Lung (tissue), 12 donors: ENCODE data around the gene AMOT. TPM values are rescaled to one million over a fixed set of nuclear protein-coding genes. Genes with fewer than 3 reads are reported as not detected.

Experiments
- ATAC-seq: fragments of 200-7000 bp; cut with Tn5 transposase; one replicate; pipeline ENCODE4 v1.9.1; 2020; ENCODE audit warnings: moderate number of reproducible peaks; ENCODE audit not compliant: insufficient read depth, low FRiP score
- DNase-seq, 3 donors: peaks; one replicate each; pipeline ENCODE4 v3.0.0-alpha.2; 2013 to 2017
- H3K27ac ChIP-seq, 2 donors: one replicate each; pipeline ENCODE4 v1.5.1; 2013; ENCODE audit warnings: mild to moderate bottlenecking in 2 of 2, moderate library complexity in 2 of 2, control low read depth in 1 of 2, inconsistent platforms in 1 of 2, low read depth in 1 of 2, low read length in 1 of 2
- H3K27me3 ChIP-seq, 3 donors: one replicate each; pipeline ENCODE4 v1.5.1; 2013; ENCODE audit warnings: low read length in 2 of 3; ENCODE audit not compliant: control insufficient read depth in 3 of 3, insufficient read depth in 3 of 3
- H3K36me3 ChIP-seq, 4 donors: one replicate each; pipeline ENCODE4 v1.5.1; 2013; ENCODE audit warnings: low read length in 4 of 4, mild to moderate bottlenecking in 1 of 4, moderate library complexity in 1 of 4; ENCODE audit not compliant: control insufficient read depth in 4 of 4, insufficient read depth in 4 of 4
- H3K4me1 ChIP-seq, 5 donors: one replicate each; pipeline ENCODE4 v1.5.1; 2013; ENCODE audit warnings: low read length in 5 of 5, mild to moderate bottlenecking in 2 of 5, moderate library complexity in 1 of 5; ENCODE audit not compliant: control insufficient read depth in 5 of 5, insufficient read depth in 5 of 5
- H3K4me3 ChIP-seq: one replicate; pipeline ENCODE4 v1.5.1; 2013; ENCODE audit warnings: mild to moderate bottlenecking, control low read depth, moderate library complexity
- H3K9ac ChIP-seq, 2 donors: one replicate each; pipeline ENCODE4 v1.5.1; 2013; ENCODE audit warnings: low read length in 2 of 2, control low read depth in 1 of 2; ENCODE audit not compliant: insufficient read depth in 1 of 2
- H3K9me3 ChIP-seq, 4 donors: one replicate each; pipeline ENCODE4 v1.5.1; 2013; ENCODE audit warnings: low read length in 3 of 4, mild to moderate bottlenecking in 1 of 4, moderate library complexity in 1 of 4; ENCODE audit not compliant: control insufficient read depth in 4 of 4, insufficient read depth in 3 of 4
- CTCF ChIP-seq: IDR thresholded peaks from 2 replicates; pipeline ENCODE4 v1.5.1; 2012; ENCODE audit warnings: mild to moderate bottlenecking; ENCODE audit errors: control extremely low read depth, extremely low read depth
- WGBS, 2 donors: extraction: QIAGEN DNeasy Blood & Tissue Kit; methylation state at CpG; one replicate each; pipeline ENCODE4 v1.1.7; 2013; 5-methylcytosine and 5-hydroxymethylcytosine counted together
- polyA plus RNA-seq, 2 donors: library from polyadenylated mRNA; stranded (reverse); fragments of 200-250 nt; gene quantifications; one replicate each; pipeline ENCODE4 v1.2.1, GENCODE V29; 2013
- total RNA-seq, 2 donors: library from RNA; depleted of rRNA in 1 of 2; stranded (reverse); fragments of >200 nt in 1 of 2; gene quantifications; one replicate each; pipeline ENCODE4 v1.2.1, GENCODE V29; 2014 to 2021
- donor health status: control.
- donor health status: control.
- donor health status: Bipolar disorder and iron deficiency.
- donor health status: healthy.
- donor health status: DM: yes; HTN: yes; CAD: no.

Gene AMOT
- total and polyA plus RNA-seq, 4 donors = 0.79 to 11.8 (median 5.9) TPM

DNA sequence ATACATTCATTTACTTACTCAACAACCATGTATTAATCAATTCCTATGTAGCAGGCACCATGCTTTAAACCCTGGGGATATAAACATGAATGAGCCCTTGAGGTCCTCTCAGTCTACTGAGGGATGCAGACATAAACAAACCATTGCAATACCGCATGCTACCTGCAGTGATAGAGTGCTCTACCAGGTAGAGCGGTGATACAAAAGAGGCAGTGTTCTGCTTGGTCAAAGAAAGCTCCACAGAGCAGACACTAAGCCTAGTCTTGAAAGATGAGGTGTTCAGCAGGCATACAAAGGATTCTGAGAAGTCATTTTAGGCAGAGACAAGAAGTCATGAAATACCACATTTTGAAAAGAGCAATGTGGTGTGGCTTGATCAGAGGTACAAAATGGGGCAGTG, 26.9 kb upstream of the AMOT start:
- Histone ChIP-seq H3K4me3 (no peak overlapping the region), H3K27ac (no peak overlapping the region), H3K9me3 (no peaks in the 10 kb centered on the region), H3K4me1 (peaks cover 0 to 4% (median 0%) of the 10 kb centered on the region in 5 donors), H3K36me3 (no peaks in the 10 kb centered on the region), H3K9ac (no peak overlapping the region), H3K27me3 (peaks cover 0 to 45% (median 23%) of the 10 kb centered on the region in 3 donors)
- 64 to 89% methylated on average over 2 of the region's 2 CpGs for WGBS, 2 donors
- no peak for ATAC-seq
- no peak for DNase-seq
- TF ChIP-seq CTCF = no peak

GRCh38 chrX:112866175-112866574, 25.5 kb upstream of the AMOT start:
- peaks cover 0 to 4% (median 0%) of the 10 kb centered on the region in 5 donors for H3K4me1 ChIP-seq
- H3K36me3 ChIP-seq = no peaks in the 10 kb centered on the region
- no peak for TF ChIP-seq CTCF
- ATAC-seq (no peak), DNase-seq (peak in 2 of 3 donors; percentile 24 to 26)
- H3K27me3 ChIP-seq = peaks cover 0 to 41% (median 23%) of the 10 kb centered on the region in 3 donors
- H3K9me3 ChIP-seq = no peaks in the 10 kb centered on the region
- H3K27ac ChIP-seq = no peak overlapping the region
- H3K4me3 ChIP-seq = no peak overlapping the region
- H3K9ac ChIP-seq = no peak overlapping the region
- 58 to 96% methylated on average over 1 of the region's 1 CpG for WGBS, 2 donors

DNA sequence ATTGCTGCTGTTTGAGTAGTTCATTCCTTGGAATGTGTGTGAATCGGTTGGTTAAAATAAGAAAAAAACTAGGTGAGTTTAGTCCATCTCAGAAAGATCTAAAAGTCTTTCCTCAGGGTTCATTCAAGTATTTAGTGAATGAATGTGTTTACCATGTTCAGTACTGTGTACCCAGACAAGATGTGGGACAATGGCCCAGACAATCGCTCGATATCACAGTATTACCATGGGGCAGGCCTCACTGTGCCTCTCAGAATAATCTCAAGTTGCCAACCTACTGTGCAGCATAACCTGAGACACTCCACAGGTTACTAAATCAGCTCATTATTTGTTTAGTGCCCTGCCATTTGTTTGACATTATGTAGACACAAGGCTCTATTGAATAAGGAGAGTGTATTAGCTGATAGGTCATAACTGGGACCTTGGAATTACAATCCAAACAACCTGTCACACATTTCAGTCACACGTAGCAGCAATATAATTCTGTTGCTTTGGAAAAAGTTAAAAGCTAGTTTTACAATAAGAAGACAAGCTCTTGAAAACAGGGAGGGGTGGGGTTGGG, 24.9 kb upstream of the AMOT start:
- H3K9ac ChIP-seq = no peak overlapping the region
- no peak for TF ChIP-seq CTCF
- H3K9me3 ChIP-seq = no peaks in the 10 kb centered on the region
- H3K27me3 ChIP-seq = peaks cover 0 to 42% (median 23%) of the 10 kb centered on the region in 3 donors
- no peak for ATAC-seq
- H3K27ac ChIP-seq = no peak overlapping the region
- peak in 2 of 3 donors; percentile 27 to 34 for DNase-seq
- no peak overlapping the region for H3K4me3 ChIP-seq
- peaks cover 0 to 4% (median 0%) of the 10 kb centered on the region in 5 donors for H3K4me1 ChIP-seq
- WGBS, 2 donors = 64 to 80% methylated on average over 4 of the region's 4 CpGs
- H3K36me3 ChIP-seq = no peaks in the 10 kb centered on the region

GRCh38 chrX:112863850-112864249, 23.2 kb upstream of the AMOT start:
- Histone ChIP-seq H3K9me3 (no peaks in the 10 kb centered on the region), H3K4me1 (peaks cover 0 to 4% (median 0%) of the 10 kb centered on the region in 5 donors), H3K9ac (no peak overlapping the region), H3K36me3 (no peaks in the 10 kb centered on the region), H3K27ac (no peak overlapping the region), H3K27me3 (peaks cover 0 to 44% (median 23%) of the 10 kb centered on the region in 3 donors), H3K4me3 (no peak overlapping the region)
- TF ChIP-seq CTCF = no peak
- ATAC-seq = no peak
- no peak for DNase-seq
- WGBS, 2 donors = 78 to 89% methylated on average over 2 of the region's 2 CpGs
